ENCODE data around the gene S100A8.
A peak's percentile ranks its signal among the peaks of the same experiment; 100 is the strongest.

- TF ChIP-seq, protein P1, sequence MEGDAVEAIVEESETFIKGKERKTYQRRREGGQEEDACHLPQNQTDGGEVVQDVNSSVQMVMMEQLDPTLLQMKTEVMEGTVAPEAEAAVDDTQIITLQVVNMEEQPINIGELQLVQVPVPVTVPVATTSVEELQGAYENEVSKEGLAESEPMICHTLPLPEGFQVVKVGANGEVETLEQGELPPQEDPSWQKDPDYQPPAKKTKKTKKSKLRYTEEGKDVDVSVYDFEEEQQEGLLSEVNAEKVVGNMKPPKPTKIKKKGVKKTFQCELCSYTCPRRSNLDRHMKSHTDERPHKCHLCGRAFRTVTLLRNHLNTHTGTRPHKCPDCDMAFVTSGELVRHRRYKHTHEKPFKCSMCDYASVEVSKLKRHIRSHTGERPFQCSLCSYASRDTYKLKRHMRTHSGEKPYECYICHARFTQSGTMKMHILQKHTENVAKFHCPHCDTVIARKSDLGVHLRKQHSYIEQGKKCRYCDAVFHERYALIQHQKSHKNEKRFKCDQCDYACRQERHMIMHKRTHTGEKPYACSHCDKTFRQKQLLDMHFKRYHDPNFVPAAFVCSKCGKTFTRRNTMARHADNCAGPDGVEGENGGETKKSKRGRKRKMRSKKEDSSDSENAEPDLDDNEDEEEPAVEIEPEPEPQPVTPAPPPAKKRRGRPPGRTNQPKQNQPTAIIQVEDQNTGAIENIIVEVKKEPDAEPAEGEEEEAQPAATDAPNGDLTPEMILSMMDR (IDR thresholded peaks at IDR 0.05; ENCODE audit: low read depth, low read length): peak; percentile 70
- TF ChIP-seq EZH2phosphoT487 (IDR thresholded peaks at IDR 0.05; ENCODE audit: low read depth): no peak
Observed at GRCh38 chr1:153404768-153405167, 13.9 kb upstream of the S100A8 start.

All from OCI-LY3 (cell line).